B cell (primary cell): ENCODE results near the gene MESP1.

Experiments
- EZH2 ChIP-seq: IDR thresholded peaks from 2 replicates; pipeline ENCODE4 v1.6.1; 2012; ENCODE audit warnings: borderline replicate concordance, low read depth, mild to moderate bottlenecking, moderate library complexity, low read length; ENCODE audit not compliant: insufficient read depth, poor library complexity, severe bottlenecking
- TF ChIP-seq, protein P1 (sequence below): fragments of 200-600 bp; IDR thresholded peaks from one replicate; pipeline ENCODE4 v1.8.0; 2022; ENCODE audit warnings: antibody characterized with exemption, mild to moderate bottlenecking

DNA sequence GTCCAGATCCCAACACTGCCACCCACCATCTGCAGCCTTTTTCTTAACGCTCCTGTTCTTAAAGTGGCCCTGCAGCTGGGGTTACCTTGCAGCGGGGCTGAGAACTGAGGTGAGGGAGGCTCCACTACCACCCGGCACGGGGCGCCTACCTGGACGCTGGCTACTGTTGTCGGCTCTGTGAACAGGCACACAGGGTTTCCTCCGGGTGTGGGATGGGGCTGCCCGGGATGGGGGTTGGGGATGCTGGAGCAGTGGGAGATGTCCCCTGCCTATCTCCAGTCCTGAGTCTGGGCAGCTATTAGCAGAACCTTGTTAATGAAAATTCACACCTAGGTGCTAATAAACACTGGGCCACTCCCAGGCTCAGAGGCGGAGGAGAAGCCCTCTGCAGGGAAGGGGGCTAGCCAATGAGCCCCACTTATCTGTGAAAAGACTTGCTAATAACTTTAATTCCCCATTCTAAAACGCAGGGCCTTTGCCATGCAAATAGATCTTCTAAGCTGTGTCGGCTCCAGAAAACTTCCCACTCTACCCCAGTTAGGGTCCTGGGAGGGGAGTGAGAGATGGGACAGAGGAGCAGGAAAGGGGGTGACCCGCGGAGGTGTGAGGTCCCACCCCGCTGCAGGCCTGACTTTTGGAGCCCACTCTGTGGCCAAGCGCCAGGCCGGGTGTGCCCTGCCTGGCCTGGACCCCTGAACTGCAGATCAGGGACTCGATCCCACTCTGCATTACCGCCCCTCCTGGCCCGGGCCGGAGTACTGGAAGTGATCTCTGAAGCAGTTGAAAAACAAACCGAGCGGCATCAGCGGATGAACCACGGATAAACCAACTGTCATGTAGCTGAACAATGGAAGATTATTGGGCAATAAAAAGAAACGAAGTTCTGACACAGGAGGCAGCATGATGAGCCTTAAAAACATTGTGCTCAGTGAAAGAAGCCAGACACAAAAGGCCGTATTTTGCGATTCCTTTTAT, 3.1 kb downstream of the MESP1 start:
- TF ChIP-seq, protein P1, sequence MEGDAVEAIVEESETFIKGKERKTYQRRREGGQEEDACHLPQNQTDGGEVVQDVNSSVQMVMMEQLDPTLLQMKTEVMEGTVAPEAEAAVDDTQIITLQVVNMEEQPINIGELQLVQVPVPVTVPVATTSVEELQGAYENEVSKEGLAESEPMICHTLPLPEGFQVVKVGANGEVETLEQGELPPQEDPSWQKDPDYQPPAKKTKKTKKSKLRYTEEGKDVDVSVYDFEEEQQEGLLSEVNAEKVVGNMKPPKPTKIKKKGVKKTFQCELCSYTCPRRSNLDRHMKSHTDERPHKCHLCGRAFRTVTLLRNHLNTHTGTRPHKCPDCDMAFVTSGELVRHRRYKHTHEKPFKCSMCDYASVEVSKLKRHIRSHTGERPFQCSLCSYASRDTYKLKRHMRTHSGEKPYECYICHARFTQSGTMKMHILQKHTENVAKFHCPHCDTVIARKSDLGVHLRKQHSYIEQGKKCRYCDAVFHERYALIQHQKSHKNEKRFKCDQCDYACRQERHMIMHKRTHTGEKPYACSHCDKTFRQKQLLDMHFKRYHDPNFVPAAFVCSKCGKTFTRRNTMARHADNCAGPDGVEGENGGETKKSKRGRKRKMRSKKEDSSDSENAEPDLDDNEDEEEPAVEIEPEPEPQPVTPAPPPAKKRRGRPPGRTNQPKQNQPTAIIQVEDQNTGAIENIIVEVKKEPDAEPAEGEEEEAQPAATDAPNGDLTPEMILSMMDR, result no peak
- TF ChIP-seq EZH2, result no peak
